ENCODE data around the gene TAGLN2.
"Not testable (repeated sequence)": the region's sequence is repeated elsewhere in the genome, so short reads cannot be mapped to it uniquely, and the experiment has no call there.

The TAGLN2 gene

GRCh38 chr1:159920651-159921050, 4.7 kb downstream of the TAGLN2 start:
- DNase-seq, result no peak

DNA sequence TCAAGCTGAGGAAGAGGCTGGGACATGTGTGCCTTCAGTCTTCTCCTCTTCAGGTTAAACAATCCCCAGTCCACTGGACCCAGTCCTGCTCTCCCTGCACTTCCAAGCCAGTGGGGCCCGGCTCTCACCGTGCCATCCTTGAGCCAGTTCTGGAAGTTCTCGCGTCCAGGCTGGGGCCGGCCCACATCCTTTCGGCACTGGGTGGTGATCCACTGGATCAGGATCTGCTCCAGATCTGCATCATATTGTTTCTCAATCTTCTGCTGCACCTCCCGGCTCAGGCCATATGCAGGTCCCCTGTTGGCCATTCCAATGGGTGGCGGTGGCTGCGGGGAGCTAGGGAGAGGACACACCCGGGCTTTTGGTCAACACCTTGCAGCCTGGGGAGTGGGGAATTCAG, 5.1 kb downstream of the TAGLN2 start:
- no peak for DNase-seq

- no peak for DNase-seq
Observed at GRCh38 chr1:159919236-159919865, 6.0 kb downstream of the TAGLN2 start.

- no peak for DNase-seq
Observed at GRCh38 chr1:159918352-159919200, 6.7 kb downstream of the TAGLN2 start.

DNA sequence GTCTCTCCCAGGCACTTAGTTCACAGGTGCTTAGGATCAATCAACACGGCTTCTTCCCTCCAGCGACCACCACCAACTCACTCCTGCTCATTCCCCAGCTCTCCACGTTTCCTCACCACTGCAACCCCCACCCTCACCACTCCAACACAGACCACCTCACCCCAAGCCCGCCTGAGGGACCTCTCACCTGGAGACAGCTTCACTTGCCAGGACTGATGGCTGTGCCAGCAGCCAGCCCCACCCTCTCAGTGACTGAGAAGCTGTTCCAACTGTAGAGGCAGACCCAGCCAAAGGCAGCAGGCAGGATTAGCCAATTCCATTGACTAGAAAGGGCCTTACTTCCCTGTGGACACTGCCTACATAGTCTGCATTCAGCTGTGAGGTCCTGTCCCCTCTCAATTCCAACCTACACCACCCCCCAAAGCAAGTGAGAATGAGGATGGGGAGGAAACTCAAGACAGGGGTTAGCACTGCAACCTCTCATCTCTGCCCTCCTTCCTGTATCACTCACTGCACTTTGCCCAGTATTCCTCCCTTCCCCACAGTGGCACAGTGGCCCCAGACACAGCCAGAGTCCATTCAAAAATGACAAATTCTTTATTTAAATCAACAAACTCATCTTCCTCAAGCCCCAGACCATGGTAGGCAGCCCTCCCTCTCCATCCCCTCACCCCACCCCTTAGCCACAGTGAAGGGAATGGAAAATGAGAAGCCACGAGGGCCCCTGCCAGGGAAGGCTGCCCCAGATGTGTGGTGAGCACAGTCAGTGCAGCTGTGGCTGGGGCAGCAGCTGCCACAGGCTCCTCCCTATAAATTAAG, 7.6 kb downstream of the TAGLN2 start:
- no peak for DNase-seq

DNA sequence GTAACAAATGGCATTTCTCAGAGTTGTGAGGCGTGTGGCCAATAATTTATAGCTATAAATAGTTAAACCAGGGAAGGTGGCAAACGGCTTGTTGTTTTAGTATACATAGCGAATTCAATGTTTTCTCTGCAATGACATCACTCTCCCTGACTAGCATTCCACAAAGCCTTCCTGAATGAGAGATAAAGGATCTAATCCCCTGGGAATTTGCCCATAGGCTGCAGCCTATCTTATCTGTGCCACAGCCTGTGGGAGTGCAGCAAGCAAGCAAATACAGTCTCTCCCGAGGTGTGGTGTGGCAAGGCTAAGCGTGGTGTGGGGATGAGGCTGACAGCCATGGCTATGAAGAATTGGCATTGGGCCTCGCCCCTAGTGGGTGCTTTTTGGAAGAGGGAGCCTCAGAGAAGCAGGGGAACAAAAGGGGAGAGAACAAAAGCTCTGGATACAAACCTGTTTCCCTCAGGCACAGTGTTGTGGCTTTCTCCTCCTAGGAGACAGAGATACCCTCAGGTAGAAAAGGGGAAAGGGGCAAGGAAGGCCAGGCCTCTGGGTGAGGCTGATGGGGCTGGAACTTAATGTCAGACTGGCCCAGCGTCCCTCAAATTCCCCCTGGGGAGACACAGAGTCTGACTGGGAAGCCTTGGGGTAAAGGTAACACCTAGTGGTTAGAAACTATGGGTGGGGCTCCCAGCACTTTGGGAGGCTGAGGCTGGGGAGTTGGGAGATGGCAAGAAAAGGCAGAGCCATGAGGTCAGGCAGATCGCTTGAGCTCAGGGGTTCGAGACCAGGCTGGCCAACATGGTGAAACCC, 8.9 kb downstream of the TAGLN2 start:
- DNase-seq, result peak; percentile 39

- DNase-seq, result no peak
Observed at GRCh38 chr1:159915571-159916241, 9.6 kb downstream of the TAGLN2 start.

DNA sequence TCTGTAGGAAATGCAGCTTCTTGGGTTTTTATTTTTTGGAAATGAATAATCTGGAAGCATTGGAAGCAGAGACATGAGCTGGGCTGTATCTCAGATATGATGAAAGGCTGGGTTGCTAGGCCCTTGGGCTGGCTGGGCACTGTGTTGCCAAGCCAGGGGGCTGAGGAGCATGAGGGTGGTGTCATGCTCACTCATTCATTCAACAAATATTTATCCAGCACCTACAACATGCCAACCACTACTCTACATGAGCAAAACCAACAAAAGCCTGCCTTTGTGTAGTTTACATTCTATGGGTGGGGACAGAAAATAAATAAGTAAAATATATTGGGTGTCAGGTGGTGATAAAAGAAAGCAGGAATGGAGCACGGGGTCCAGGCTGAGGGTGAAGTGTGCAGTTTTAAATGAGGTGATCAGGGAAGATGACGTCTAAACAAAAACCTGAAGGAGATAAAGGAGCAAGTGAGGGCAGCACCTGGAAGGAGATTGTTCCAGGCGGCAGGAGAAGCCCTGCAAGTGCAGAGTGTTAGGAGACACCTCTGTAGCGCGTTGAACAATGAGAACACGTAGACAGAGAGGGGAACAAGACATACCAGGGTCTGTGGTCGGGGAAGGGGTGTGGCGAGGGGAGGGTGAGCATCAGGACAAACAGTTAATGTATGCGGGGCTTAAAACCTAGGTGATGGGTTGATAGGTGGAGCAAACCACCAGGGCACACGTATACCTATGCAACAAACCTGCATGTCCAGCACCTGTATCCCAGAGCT, 10.9 kb downstream of the TAGLN2 start:
- no peak for DNase-seq

- DNase-seq, result no peak
Observed at GRCh38 chr1:159913451-159914192, 11.7 kb downstream of the TAGLN2 start.

- peak; percentile 53 for DNase-seq
Observed at GRCh38 chr1:159911326-159912070, 13.8 kb downstream of the TAGLN2 start.

DNA sequence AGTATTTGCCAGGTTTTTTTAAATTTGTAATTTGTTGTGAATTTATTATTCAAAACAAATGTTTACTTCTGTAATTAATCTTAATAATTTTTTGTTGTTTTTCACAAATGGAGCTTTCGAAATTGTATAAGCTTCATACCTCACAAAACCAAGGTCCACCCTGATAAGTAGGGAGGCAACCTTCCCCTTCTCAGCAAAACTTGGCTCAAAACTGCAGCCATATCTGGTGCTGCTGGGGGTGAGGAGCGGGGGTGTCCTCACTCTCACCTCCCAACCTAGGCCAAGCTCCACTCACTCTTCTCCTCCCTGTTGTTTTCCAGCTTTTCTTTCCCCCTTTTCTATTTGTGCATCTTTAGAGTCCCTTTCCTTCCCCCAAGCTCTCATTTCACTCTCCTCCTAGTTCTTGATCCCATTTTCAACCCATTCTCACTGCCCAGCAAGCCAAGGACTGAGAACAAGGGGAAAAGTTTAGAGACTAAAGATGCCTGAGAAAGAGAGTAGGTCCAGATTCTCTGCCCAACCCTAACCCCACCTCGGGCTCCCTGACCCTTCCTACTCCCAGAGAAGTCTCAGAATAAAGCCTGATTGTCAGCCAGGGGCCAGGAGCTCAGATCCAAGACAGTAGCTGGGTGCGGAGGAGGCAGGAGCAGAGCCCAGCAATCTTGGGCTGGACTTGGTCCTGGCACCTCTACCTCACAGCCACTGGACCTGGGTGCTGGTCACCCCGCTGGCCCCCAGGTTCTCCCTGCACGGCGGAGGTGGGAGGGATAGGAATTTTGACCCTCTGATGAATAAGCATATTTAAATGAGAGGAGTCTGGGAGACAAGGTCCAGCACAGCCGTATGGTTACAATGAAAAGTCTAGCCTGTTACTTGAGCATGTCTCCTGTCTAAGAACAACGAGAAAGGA, 17.0 kb downstream of the TAGLN2 start:
- DNase-seq, result peak; percentile 77

DNA sequence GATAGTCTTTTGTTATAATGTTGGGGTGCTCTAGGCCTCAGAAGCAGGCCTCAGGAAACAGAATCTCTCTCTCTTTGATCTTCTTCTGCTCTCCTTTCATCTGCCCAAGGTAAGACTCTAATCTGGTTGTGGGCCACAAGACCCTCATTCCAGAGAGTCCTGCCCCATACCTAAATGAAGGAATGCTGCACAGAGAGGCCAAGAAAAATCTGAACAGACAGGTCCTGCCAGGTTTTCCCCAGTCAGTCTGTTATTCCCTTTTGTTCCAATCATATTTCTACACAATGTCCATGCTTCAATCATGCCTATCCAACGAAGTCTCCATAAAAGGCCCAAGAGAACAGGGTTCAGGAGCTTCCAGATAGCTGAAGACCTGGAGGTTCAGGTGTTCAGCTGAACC, 18.3 kb downstream of the TAGLN2 start:
- DNase-seq, result no peak

DNA sequence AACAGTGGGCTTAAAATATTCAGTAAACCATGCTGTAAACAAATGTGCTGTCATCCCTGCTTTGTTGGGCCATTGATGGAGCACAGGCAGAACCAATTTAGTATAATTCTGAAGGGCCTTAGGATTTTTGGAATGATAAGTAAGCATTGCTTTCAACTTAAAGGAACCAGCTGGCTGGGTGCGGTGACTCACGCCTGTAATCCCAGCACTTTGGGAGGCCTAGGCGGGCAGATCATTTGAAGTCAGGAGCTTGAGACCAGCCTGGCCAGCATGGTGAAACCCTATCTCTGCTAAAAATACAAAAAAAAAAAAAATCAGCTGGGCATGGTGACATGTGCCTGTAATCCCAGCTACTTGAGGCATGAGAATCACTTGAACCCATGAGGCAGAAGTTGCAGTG, 21.3 kb downstream of the TAGLN2 start:
- not testable (repeated sequence) for DNase-seq

DNA sequence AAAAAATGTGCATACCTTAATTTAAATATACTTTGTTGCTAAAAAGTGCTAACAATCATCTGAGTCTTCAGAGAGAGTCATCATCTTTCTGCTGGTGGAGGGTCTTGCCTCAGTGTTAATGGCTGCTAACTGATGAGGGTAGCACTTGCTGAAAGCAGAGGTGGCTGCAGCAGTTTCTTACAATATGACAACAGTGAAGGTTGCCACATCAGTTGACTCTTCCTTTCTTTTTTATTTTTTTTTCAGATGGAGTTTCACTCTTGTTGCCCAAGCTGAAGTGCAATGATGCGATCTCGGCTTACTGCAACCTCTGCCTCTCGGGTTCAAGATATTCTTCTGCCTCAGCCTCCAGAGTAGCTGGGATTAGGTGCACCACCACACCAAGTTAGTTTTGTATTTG, 22.8 kb downstream of the TAGLN2 start:
- DNase-seq, result no peak

GRCh38 chr1:159900755-159901360, 24.4 kb downstream of the TAGLN2 start:
- peak; percentile 54 for DNase-seq

GRCh38 chr1:159900086-159900680, 25.1 kb downstream of the TAGLN2 start, which contains the start of gene CFAP45:
CFAP45 (minus strand) TSS chr1:159900165; CDS start chr1:159900098, 67 bp downstream.
- peak; percentile 93 for DNase-seq

- DNase-seq, result not testable (repeated sequence)
Observed at GRCh38 chr1:159899634-159900033, 25.7 kb downstream of the TAGLN2 start.

- no peak for DNase-seq
Observed at GRCh38 chr1:159898527-159898926, 26.8 kb downstream of the TAGLN2 start.

Data from hematopoietic multipotent progenitor cell treated with erythropoietin and hydrocortisone succinate and interleukin-3 and kit ligand, for 6 days (in vitro differentiated cells).